Measurements from ENCODE around the gene TAF5L. TPM values are rescaled to one million over a fixed set of nuclear protein-coding genes. Genes with fewer than 3 reads are reported as not detected.
"Not testable (repeated sequence)": the region's sequence is repeated elsewhere in the genome, so short reads cannot be mapped to it uniquely, and the experiment has no call there.

The TAF5L gene
- total RNA-seq, 4 donors from 2014 or later: 7.8 to 15.8 (median 12.7) TPM

DNA sequence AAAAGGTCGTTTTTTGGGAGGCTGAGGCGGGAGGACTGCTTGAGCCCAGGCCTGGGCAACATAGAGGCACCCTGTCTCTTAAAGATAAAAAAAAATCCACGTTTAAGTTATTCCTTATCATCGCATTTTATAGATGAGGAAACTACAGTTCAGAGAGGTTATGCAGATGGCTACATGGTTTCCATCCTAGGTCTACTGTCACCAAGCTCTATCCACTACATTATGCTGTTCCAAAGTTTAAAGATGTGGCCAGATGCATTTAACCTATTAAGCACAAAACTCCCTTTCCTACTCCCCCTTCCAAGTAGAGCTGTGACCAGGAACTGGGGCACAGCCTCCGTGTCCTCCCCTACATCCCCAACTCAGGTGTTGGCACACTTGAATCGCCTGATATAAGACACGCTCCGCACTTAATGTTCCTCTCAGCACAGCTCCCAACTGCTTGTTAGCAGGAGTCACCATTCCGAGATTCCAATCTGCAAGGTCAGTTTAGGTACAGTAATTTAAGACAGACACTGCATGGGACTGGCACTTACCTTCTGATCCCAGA lies 1.3 kb downstream of the TAF5L start:
- no peak for DNase-seq
- WGBS, 2 donors: 36 to 47% methylated on average over 7 to 9 of the region's 9 CpGs
- TF ChIP-seq CTCF (IDR thresholded peaks at IDR 0.05) (no peak), POLR2A (IDR thresholded peaks at IDR 0.05) (no peak)
- H3K36me3 ChIP-seq: no peaks in the 10 kb centered on the region
- H3K4me1 ChIP-seq: peaks cover 0 to 68% (median 18%) of the 10 kb centered on the region in 3 donors
- H3K4me3 ChIP-seq: peak overlapping the region; percentile 82 to 98 (median 97)
- H3K27ac ChIP-seq: peak overlapping the region; percentile 85 to 97 (median 94)
- H3K9me3 ChIP-seq: no peaks in the 10 kb centered on the region
- H3K27me3 ChIP-seq: no peaks in the 10 kb centered on the region
- intact Hi-C loops (cut with DNase I): loop anchor here (5.0 kb wide), 1 partner anchor 67 kb away; the partner anchor contains the start of gene ABCB10

DNA sequence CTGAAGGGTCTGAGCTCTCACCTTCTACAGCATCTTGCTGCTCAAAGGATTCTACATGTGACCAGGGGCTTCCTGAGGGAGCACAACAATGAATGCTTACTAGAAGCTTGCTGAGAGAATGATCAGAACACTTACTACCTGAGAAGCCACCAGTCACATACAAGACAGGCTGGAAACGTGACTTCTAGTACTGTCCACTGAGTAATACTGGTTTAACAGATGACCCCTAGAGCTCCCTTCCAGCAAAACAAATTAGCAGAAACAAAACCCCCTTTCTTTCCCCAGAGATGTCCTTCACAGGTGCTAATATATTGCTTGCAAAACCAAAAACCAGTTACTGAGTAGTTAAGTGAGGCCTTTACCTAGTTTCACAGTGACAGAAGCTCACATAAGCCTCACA lies 2.1 kb downstream of the TAF5L start:
- intact Hi-C loops (cut with DNase I): no loop called here
- H3K36me3 ChIP-seq: no peaks in the 10 kb centered on the region
- no peaks in the 10 kb centered on the region for H3K9me3 ChIP-seq
- no peak for DNase-seq
- H3K4me1 ChIP-seq: peaks cover 0 to 68% (median 18%) of the 10 kb centered on the region in 3 donors
- no peak overlapping the region for H3K4me3 ChIP-seq
- TF ChIP-seq POLR2A (IDR thresholded peaks at IDR 0.05): no peak
- TF ChIP-seq CTCF (IDR thresholded peaks at IDR 0.05): no peak
- WGBS, 2 donors: 75 to 86% methylated on average over 1 of the region's 1 CpG
- H3K27ac ChIP-seq: no peak overlapping the region
- no peaks in the 10 kb centered on the region for H3K27me3 ChIP-seq

GRCh38 chr1:229623225-229623624 lies 2.7 kb downstream of the TAF5L start:
- Histone ChIP-seq H3K4me3 (no peak overlapping the region), H3K4me1 (peaks cover 0 to 68% (median 18%) of the 10 kb centered on the region in 3 donors), H3K9me3 (no peaks in the 10 kb centered on the region), H3K27me3 (no peaks in the 10 kb centered on the region), H3K27ac (no peak overlapping the region), H3K36me3 (no peaks in the 10 kb centered on the region)
- WGBS, 2 donors: 69 to 92% methylated on average over 5 of the region's 5 CpGs
- DNase-seq: no peak
- intact Hi-C loops (cut with DNase I): no loop called here
- TF ChIP-seq POLR2A (IDR thresholded peaks at IDR 0.05) (no peak), CTCF (IDR thresholded peaks at IDR 0.05) (no peak)

GRCh38 chr1:229622641-229623120 lies 3.2 kb downstream of the TAF5L start:
- H3K4me1 ChIP-seq: peaks cover 0 to 66% (median 18%) of the 10 kb centered on the region in 3 donors
- whole genome bisulfite sequencing, 2 donors: 91 to 95% methylated on average over 10 of the region's 10 CpGs
- H3K36me3 ChIP-seq; intact Hi-C loops (cut with DNase I); H3K27me3 ChIP-seq; H3K9me3 ChIP-seq; H3K4me3 ChIP-seq; DNase-seq; H3K27ac ChIP-seq: not testable (repeated sequence)

DNA sequence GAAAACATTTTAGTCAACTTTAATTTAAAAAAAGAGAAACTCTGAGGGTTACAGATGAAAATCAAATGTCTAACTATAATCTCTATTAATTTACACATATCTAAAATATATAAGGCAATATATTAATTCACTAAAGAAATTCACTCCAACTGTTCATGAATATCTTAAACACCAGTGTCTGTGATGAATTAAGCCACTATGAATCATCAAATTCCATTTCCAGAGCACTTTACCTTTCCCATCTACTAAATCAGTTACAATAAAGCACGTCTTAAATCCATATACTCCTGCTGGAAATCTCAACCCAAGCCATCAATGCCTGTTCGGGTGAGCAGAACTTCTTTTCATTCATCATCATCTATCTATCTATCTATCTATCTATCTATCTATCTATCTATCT lies 4.3 kb downstream of the TAF5L start:
- TF ChIP-seq POLR2A (IDR thresholded peaks at IDR 0.05): no peak
- TF ChIP-seq CTCF (IDR thresholded peaks at IDR 0.05): no peak
- Histone ChIP-seq H3K9me3 (no peaks in the 10 kb centered on the region), H3K36me3 (no peaks in the 10 kb centered on the region), H3K4me1 (peaks cover 0 to 56% (median 9%) of the 10 kb centered on the region in 3 donors), H3K27ac (no peak overlapping the region), H3K27me3 (no peaks in the 10 kb centered on the region), H3K4me3 (no peak overlapping the region)
- 67 to 78% methylated on average over 2 of the region's 2 CpGs for WGBS, 2 donors
- DNase-seq: no peak
- intact Hi-C loops (cut with DNase I): no loop called here

All from esophagus squamous epithelium (tissue), 5 donors.